GM19395 (cell line): Measurements from ENCODE around the gene PON3.

Source experiments
- ATAC-seq: cut with Tn5 transposase; IDR thresholded peaks from one replicate; pipeline ENCODE4 v1.9.1; 2021; ENCODE audit warnings: mild to moderate bottlenecking, moderate library complexity; ENCODE audit not compliant: unreplicated experiment

PON3 gene

GRCh38 chr7:95396136-95397032, at the start of gene PON3:
TSS of gene PON3 (minus strand) at chr7:95396375. CDS start at chr7:95396350, 25 bp downstream.
- peak; percentile 55 for ATAC-seq

DNA sequence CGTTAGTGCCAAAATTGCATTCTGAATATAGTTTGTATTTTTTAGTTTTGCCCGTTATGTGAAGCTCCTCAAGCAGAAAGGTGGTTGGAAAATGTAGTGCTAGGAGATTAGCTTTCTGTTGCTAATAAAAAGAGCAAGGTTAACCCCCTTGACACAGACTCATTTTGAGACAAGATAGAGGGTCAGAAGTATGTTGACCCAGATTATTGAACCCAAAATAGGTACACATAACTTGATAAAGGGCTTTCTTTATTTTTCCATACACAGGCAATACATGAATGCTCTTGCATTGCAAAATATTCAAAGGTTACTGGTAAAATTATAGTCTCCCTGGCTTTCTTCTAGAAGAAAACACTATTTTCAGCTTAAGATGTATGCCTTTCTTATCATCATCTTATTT, 48.6 kb upstream of the PON3 start:
- no peak for ATAC-seq

DNA sequence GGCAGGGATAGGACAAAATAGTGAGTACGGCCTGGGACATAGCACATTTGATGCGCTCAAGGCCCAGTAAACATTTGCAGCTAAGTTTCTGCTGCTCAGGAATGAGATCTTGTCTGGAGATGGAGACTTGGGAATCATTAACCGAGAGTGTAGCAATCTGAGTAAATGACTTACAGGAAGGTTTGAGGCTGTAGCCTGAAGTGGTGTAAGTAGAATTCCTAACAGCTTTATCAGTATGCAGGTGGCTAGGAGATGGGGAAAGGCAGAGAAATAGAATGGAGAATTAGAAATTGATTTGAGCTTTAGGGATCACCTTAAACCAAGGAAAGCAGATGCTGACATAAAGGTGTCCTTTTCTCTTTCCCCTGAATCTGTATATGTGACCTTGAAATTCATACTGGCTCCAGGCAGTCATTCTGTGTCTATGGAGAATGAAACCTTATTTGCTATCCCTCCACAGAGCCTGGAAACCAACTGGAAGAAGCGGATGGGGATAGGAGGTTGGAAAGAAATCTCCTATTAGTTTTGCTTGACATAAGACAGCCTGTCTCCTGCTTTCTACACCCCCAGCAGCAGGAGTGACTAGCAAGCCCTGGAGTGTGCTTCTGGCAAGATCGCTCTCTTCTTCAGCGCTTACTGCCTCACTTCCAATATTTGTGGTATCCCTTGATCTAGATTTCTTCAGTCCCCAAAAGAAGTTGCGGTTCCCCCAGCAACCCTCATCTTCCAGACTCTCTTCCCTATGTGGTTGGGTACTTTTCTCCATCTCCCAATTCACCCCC, 45.1 kb upstream of the PON3 start:
- no peak for ATAC-seq

DNA sequence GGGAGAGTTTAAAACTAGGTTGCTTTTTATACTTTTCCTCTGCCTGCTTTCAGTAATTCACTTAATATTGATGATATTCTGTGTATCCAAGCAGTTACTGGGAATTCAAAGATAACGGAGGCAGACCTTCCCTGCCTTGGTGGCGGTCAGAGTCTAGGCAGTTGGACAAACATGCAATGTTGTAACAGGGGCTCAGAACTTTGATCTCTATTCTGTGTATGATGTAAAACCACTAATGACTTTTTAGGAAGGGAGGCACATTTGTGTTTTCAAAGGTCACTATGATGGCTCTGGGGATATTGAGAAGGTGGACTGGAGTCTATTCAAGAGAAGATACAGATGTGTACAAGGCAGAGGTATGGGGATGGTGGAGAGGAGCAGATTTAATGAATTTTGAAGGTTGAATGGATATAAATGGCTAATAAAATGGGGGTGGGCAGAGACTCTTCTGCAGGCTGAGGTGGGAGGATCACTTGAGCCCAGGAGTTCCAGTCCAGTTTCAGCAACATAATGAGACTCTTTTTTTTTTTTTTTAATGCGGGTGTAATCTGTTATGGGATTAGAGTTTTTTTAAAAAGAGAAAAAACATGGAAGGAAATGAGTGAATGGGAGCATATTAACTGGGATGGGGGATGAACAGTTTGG, 44.3 kb upstream of the PON3 start:
- ATAC-seq = no peak

DNA sequence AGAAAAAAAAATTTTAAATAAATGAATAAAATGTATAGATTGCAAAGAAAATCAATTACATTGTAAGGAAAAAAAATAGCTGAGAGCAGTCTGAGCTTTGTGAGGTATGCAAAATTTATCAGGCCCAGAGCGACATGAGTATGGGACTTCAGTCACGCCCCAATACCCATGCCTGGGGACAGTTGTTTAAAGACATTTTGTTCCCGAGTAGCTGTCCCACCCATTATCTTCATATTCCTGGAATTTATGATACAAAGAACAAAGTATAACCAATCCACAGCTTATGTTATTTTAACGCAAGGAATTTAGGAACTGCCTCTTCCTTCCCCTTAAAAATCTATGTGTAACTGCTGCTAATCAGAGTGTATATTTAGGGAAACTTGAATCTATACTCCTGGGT, 40.2 kb upstream of the PON3 start:
- no peak for ATAC-seq

- peak; percentile 15 for ATAC-seq
Measured at GRCh38 chr7:95435422-95435780, 39.2 kb upstream of the PON3 start.

- peak; percentile 96 for ATAC-seq
Measured at GRCh38 chr7:95434557-95435421, 38.6 kb upstream of the PON3 start, which contains the start of gene PON2. TSS of gene PON2 (minus strand) at chr7:95435028. CDS start at chr7:95434951, 77 bp downstream.

- ATAC-seq = no peak
Measured at GRCh38 chr7:95433952-95434556, 37.9 kb upstream of the PON3 start.

- no peak for ATAC-seq
Measured at GRCh38 chr7:95433129-95433528, 37.0 kb upstream of the PON3 start.

DNA sequence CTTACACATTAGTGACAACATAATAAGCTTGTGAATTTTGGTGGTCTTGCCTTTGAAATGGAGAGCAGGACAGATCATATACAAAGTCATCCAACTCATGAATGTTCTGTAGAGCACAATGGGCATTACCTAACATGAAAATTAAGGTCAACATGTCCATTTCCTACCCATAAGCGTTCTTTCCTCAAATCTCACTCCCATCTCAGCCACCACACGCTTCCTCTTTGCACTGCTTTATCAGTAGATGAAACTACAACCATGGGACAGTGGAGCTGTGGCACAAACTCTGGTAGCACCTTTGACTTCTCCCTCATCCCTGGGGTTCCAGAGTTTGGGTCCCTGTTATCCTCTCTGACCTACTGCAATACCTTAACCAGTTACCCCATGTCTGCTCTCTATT, 36.4 kb upstream of the PON3 start:
- no peak for ATAC-seq

- no peak for ATAC-seq
Measured at GRCh38 chr7:95430864-95431263, 34.7 kb upstream of the PON3 start.

DNA sequence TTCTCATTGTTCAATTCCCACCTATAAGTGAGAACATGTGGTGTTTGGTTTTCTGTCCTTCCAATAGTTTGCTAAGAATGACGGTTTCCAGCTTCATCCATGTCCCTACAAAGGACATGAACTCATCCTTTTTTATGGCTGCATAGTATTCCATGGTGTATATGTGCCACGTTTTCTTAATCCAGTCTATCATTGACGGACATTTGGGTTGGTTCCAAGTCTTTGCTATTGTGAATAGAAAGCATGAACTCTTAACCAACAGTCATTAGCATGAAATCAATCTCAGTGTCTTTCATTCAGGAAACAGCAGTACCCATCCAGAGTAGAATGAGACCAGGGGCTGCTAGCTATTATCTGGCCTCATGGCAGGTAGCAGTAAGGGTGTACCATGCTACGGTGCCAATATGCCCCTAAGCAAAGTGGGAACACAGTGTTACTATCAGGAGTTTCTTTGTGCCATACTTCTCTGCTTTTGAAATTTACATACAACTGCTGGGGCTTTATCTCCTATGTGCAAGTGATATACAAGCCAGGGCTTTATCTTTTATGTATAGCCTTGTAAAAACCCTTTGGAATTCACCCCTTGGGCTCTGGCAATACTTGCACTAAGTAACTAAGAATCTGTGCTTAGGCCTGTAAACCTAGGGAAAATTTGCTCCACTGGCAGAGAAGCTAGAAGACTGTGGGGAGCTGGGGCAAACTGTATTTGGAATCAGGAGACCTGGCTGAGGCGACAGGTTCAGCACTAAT, 33.2 kb upstream of the PON3 start:
- ATAC-seq = no peak

DNA sequence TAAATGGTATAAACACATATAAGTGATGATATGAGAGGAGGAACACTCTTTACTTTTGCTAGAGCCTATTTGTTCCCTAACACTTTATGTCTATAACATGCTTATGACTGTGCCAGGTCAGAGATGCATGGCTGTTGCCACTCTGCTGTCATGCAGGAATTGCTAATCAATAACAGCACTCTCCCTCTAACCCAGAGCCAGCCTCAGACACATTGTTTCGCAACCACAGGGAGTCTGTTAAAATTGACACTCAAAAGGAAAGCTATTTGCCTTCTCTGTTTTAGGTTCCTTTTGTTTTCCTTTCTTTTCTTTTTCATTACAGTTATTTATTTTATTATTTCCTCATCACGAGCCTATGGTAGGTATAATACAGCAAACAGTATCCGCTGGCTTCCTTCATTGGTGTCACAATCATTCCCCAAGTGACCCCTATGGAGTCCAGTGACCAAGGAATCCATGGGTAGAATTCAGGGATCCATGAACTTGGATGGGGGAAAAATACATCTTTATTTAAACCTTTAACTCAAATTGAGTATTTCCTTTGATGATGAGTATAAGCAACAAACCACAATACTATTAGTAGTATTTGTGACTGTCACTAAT, 31.8 kb upstream of the PON3 start:
- no peak for ATAC-seq

DNA sequence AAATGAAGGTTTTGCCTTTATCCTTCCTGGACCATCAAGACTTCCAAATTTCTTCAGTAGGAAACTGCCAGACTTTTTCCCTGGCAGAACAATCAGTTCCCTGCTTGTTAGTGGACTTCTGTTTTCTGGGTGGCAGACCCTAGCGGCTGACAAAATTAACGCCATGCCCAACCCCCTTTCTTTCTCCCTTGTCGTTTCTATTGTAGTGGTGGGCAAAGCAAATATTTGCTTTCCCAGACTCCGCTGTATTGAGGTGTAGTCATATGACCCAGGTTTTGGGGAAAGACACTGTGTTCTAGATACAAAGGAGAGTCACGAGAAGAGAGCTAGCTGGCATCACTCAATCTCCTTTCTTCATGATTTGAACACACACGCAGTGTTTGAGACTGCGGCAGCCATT, 31.0 kb upstream of the PON3 start:
- ATAC-seq = no peak

- no peak for ATAC-seq
Measured at GRCh38 chr7:95425694-95426093, 29.5 kb upstream of the PON3 start.

GRCh38 chr7:95424716-95425115, 28.5 kb upstream of the PON3 start:
- ATAC-seq = no peak

- ATAC-seq = no peak
Measured at GRCh38 chr7:95421847-95422444, 25.8 kb upstream of the PON3 start.

GRCh38 chr7:95421000-95421846, 25.0 kb upstream of the PON3 start:
- no peak for ATAC-seq
